IPS-20b (cell line): ENCODE data around the gene EFNA2.
"Not testable (repeated sequence)": the region's sequence is repeated elsewhere in the genome, so short reads cannot be mapped to it uniquely, and the experiment has no call there.

Experiments
- H3K27ac ChIP-seq: one replicate; pipeline ENCODE4 v1.5.1; 2013; ENCODE audit warnings: low read length
- H3K27me3 ChIP-seq: 2 replicates; pipeline ENCODE4 v1.6.1; 2013; ENCODE audit warnings: mild to moderate bottlenecking, low read length, inconsistent platforms; ENCODE audit not compliant: insufficient read depth
- H3K36me3 ChIP-seq: 2 replicates; pipeline ENCODE4 v1.6.1; 2013; ENCODE audit warnings: low read depth, mild to moderate bottlenecking, inconsistent platforms, low read length, moderate library complexity; ENCODE audit not compliant: insufficient read depth
- H3K4me1 ChIP-seq: 2 replicates; pipeline ENCODE4 v1.6.1; 2013; ENCODE audit warnings: mild to moderate bottlenecking, control low read depth, inconsistent platforms, low read length, moderate library complexity; ENCODE audit not compliant: insufficient read depth
- H3K4me3 ChIP-seq: 2 replicates; pipeline ENCODE4 v1.5.1; 2013; ENCODE audit warnings: mild to moderate bottlenecking, low read length, inconsistent platforms
- H3K9ac ChIP-seq: 2 replicates; pipeline ENCODE4 v1.6.1; 2013; ENCODE audit warnings: low read depth, mild to moderate bottlenecking, inconsistent platforms, low read length, moderate library complexity
- H3K9me3 ChIP-seq: 2 replicates; pipeline ENCODE4 v1.6.1; 2013; ENCODE audit warnings: mild to moderate bottlenecking, low read depth, low read length, inconsistent platforms; ENCODE audit not compliant: insufficient read depth

Gene EFNA2

GRCh38 chr19:1243768-1244692 is 41.6 kb upstream of the EFNA2 start:
- H3K27ac ChIP-seq: no peak overlapping the region
- no peaks in the 10 kb centered on the region for H3K36me3 ChIP-seq
- H3K9me3 ChIP-seq: no peaks in the 10 kb centered on the region
- 0 out of 2 replicates have a peak, but pooled peaks cover 4% of the 10 kb centered on the region for H3K4me1 ChIP-seq
- H3K9ac ChIP-seq: no peak overlapping the region
- no peak overlapping the region for H3K4me3 ChIP-seq
- no peaks in the 10 kb centered on the region; the same call in 1 of the 2 replicates for H3K27me3 ChIP-seq

GRCh38 chr19:1244693-1245451 is 40.8 kb upstream of the EFNA2 start:
- H3K9me3 ChIP-seq: no peaks in the 10 kb centered on the region
- 0 out of 2 replicates have a peak, but pooled peaks cover 4% of the 10 kb centered on the region for H3K4me1 ChIP-seq
- no peaks in the 10 kb centered on the region; the same call in 1 of the 2 replicates for H3K27me3 ChIP-seq
- H3K36me3 ChIP-seq: 0 out of 2 replicates have a peak, but pooled peaks cover 2% of the 10 kb centered on the region
- no peak overlapping the region for H3K27ac ChIP-seq
- H3K9ac ChIP-seq: no peak overlapping the region
- no peak overlapping the region for H3K4me3 ChIP-seq

- Histone ChIP-seq H3K9me3 (no peaks in the 10 kb centered on the region), H3K27ac (no peak overlapping the region), H3K9ac (no peak overlapping the region), H3K36me3 (0 out of 2 replicates have a peak, but pooled peaks cover 3% of the 10 kb centered on the region), H3K4me1 (0 out of 2 replicates have a peak, but pooled peaks cover 4% of the 10 kb centered on the region), H3K27me3 (no peaks in the 10 kb centered on the region; the same call in 1 of the 2 replicates), H3K4me3 (no peak overlapping the region)
Observed at GRCh38 chr19:1245494-1246264, 40.0 kb upstream of the EFNA2 start.

GRCh38 chr19:1246265-1247087 is 39.2 kb upstream of the EFNA2 start:
- not testable (repeated sequence) for H3K9me3 ChIP-seq, H3K4me3 ChIP-seq, H3K27ac ChIP-seq, H3K27me3 ChIP-seq, H3K4me1 ChIP-seq, H3K36me3 ChIP-seq, H3K9ac ChIP-seq

GRCh38 chr19:1247748-1248138 is 37.9 kb upstream of the EFNA2 start:
- Histone ChIP-seq H3K9ac (no peak overlapping the region; the same call in 1 of the 2 replicates), H3K9me3 (no peaks in the 10 kb centered on the region), H3K4me3 (peak overlapping the region; percentile 76; the same call in 1 of the 2 replicates), H3K36me3 (peaks cover 17% of the 10 kb centered on the region), H3K27me3 (no peaks in the 10 kb centered on the region), H3K4me1 (0 out of 2 replicates have a peak, but pooled peaks cover 4% of the 10 kb centered on the region), H3K27ac (no peak overlapping the region)

- H3K4me3 ChIP-seq: peak within 1 kb of the TSS; percentile 76
- no peaks in the 10 kb centered on the region for H3K9me3 ChIP-seq
- H3K36me3 ChIP-seq: peaks cover 19% of the 10 kb centered on the region
- H3K27me3 ChIP-seq: no peaks in the 10 kb centered on the region
- H3K9ac ChIP-seq: peak within 1 kb of the TSS; percentile 83
- H3K4me1 ChIP-seq: 0 out of 2 replicates have a peak, but pooled peaks cover 4% of the 10 kb centered on the region
- H3K27ac ChIP-seq: peak within 1 kb of the TSS; percentile 77
Observed at GRCh38 chr19:1248139-1248785, 37.4 kb upstream of the EFNA2 start, which contains the start of gene MIDN. Gene MIDN (plus strand): TSS chr19:1248583. CDS start chr19:1250297, 1,714 bp downstream.

- peak overlapping the region; percentile 77 for H3K27ac ChIP-seq
- H3K9ac ChIP-seq: peak overlapping the region; percentile 83
- peaks cover 25% of the 10 kb centered on the region for H3K36me3 ChIP-seq
- H3K9me3 ChIP-seq: no peaks in the 10 kb centered on the region
- H3K27me3 ChIP-seq: no peaks in the 10 kb centered on the region
- peak overlapping the region; percentile 76 for H3K4me3 ChIP-seq
- 0 out of 2 replicates have a peak, but pooled peaks cover 4% of the 10 kb centered on the region for H3K4me1 ChIP-seq
Observed at GRCh38 chr19:1248786-1249297, 36.8 kb upstream of the EFNA2 start.

- H3K4me3 ChIP-seq: peak overlapping the region; percentile 71; the same call in 1 of the 2 replicates
- no peak overlapping the region for H3K27ac ChIP-seq
- no peaks in the 10 kb centered on the region for H3K9me3 ChIP-seq
- H3K4me1 ChIP-seq: 0 out of 2 replicates have a peak, but pooled peaks cover 4% of the 10 kb centered on the region
- H3K9ac ChIP-seq: peak overlapping the region; percentile 78; the same call in 1 of the 2 replicates
- peaks cover 31% of the 10 kb centered on the region for H3K36me3 ChIP-seq
- no peaks in the 10 kb centered on the region for H3K27me3 ChIP-seq
Observed at GRCh38 chr19:1249298-1249989, 36.2 kb upstream of the EFNA2 start.

GRCh38 chr19:1249990-1250436 is 35.7 kb upstream of the EFNA2 start:
- no peaks in the 10 kb centered on the region for H3K9me3 ChIP-seq
- no peak overlapping the region for H3K27ac ChIP-seq
- peaks cover 36% of the 10 kb centered on the region for H3K36me3 ChIP-seq
- peak overlapping the region; percentile 99; the same call in 1 of the 2 replicates for H3K9ac ChIP-seq
- H3K27me3 ChIP-seq: no peaks in the 10 kb centered on the region
- no peaks in the 10 kb centered on the region for H3K4me1 ChIP-seq
- H3K4me3 ChIP-seq: peak overlapping the region; percentile 93; the same call in 1 of the 2 replicates
